ENCODE data around the gene FGFBP1. TPM values are rescaled to one million over a fixed set of nuclear protein-coding genes. Genes with fewer than 3 reads are reported as not detected.

The FGFBP1 gene
- total and polyA plus RNA-seq, 2 experiments from 2014 or later: not detected

- H3K4me3 ChIP-seq: no peak overlapping the region
- in situ Hi-C loops (cut with MboI): loop anchor here (25.0 kb wide), 1 partner anchor 481 kb away; no protein-coding TSS in a partner anchor
Measured at GRCh38 chr4:15968551-15969300, 30.2 kb upstream of the FGFBP1 start.

GRCh38 chr4:15965325-15965724 is 26.8 kb upstream of the FGFBP1 start:
- no peak overlapping the region for H3K4me2 ChIP-seq (ENCODE audit: unreplicated experiment)
- no peaks in the 10 kb centered on the region for H3K9me3 ChIP-seq (ENCODE audit: low read depth)
- TF ChIP-seq EZH2 (IDR thresholded peaks at IDR 0.05; ENCODE audit: insufficient read depth, poor library complexity, severe bottlenecking) (no peak), EZH2phosphoT487 (IDR thresholded peaks at IDR 0.05; ENCODE audit: insufficient read depth, low read depth) (no peak)
- in situ Hi-C loops (cut with MboI): loop anchor here (25.0 kb wide), 1 partner anchor 478 kb away; no protein-coding TSS in a partner anchor
- no peak overlapping the region for H3K27ac ChIP-seq
- peaks cover 28% of the 10 kb centered on the region for H3K27me3 ChIP-seq (replicated peaks; ENCODE audit: insufficient read depth)
- 70 to 79% methylated on average over 5 of the region's 5 CpGs for WGBS, 2 experiments (ENCODE audit: low coverage in 1 of 2, low lambda C conversion rate in 2 of 2, missing lambda C conversion rate in 2 of 2)
- no peaks in the 10 kb centered on the region for H3K9me2 ChIP-seq (ENCODE audit: insufficient read depth)
- H3K4me1 ChIP-seq (ENCODE audit: insufficient read depth): no peaks in the 10 kb centered on the region
- no peak overlapping the region for H3K9ac ChIP-seq
- H3F3A ChIP-seq (ENCODE audit: insufficient read depth): no peaks in the 10 kb centered on the region
- H3K36me3 ChIP-seq (ENCODE audit: low read depth): no peaks in the 10 kb centered on the region
- no peaks in the 10 kb centered on the region for H3K79me2 ChIP-seq (ENCODE audit: insufficient read depth)
- DNase-seq: no peak
- no peak overlapping the region for H2AFZ ChIP-seq
- H3K4me3 ChIP-seq: no peak overlapping the region
- no peaks in the 10 kb centered on the region for H4K20me1 ChIP-seq (ENCODE audit: insufficient read depth)

More at GRCh38 chr4:15968551-15969300, 30.2 kb upstream of the FGFBP1 start:
- 67 to 72% methylated on average over 11 of the region's 11 CpGs for WGBS, 2 experiments (ENCODE audit: low coverage in 1 of 2, low lambda C conversion rate in 2 of 2, missing lambda C conversion rate in 2 of 2)
- Histone ChIP-seq H3K4me1 (ENCODE audit: insufficient read depth) (no peaks in the 10 kb centered on the region), H3K27me3 (replicated peaks; ENCODE audit: insufficient read depth) (peaks cover 32% of the 10 kb centered on the region), H3K27ac (no peak overlapping the region), H4K20me1 (ENCODE audit: insufficient read depth) (no peaks in the 10 kb centered on the region), H3F3A (ENCODE audit: insufficient read depth) (no peaks in the 10 kb centered on the region), H3K36me3 (ENCODE audit: low read depth) (no peaks in the 10 kb centered on the region), H2AFZ (no peak overlapping the region), H3K9ac (no peak overlapping the region), H3K9me2 (ENCODE audit: insufficient read depth) (no peaks in the 10 kb centered on the region), H3K4me2 (ENCODE audit: unreplicated experiment) (no peak overlapping the region), H3K9me3 (ENCODE audit: low read depth) (no peaks in the 10 kb centered on the region), H3K79me2 (ENCODE audit: insufficient read depth) (no peaks in the 10 kb centered on the region)
- no peak for TF ChIP-seq EZH2phosphoT487 (IDR thresholded peaks at IDR 0.05; ENCODE audit: insufficient read depth, low read depth)
- TF ChIP-seq EZH2 (IDR thresholded peaks at IDR 0.05; ENCODE audit: insufficient read depth, poor library complexity, severe bottlenecking): no peak
- DNase-seq: no peak

GRCh38 chr4:15964159-15964558 is 25.6 kb upstream of the FGFBP1 start:
- no peak overlapping the region for H3K4me2 ChIP-seq (ENCODE audit: unreplicated experiment)
- H3K9me2 ChIP-seq (ENCODE audit: insufficient read depth): no peaks in the 10 kb centered on the region
- no peaks in the 10 kb centered on the region for H3F3A ChIP-seq (ENCODE audit: insufficient read depth)
- TF ChIP-seq EZH2phosphoT487 (IDR thresholded peaks at IDR 0.05; ENCODE audit: insufficient read depth, low read depth): no peak
- no peak for TF ChIP-seq EZH2 (IDR thresholded peaks at IDR 0.05; ENCODE audit: insufficient read depth, poor library complexity, severe bottlenecking)
- H3K79me2 ChIP-seq (ENCODE audit: insufficient read depth): no peaks in the 10 kb centered on the region
- WGBS, 2 experiments (ENCODE audit: low coverage in 1 of 2, low lambda C conversion rate in 2 of 2, missing lambda C conversion rate in 2 of 2): 66 to 67% methylated on average over 5 of the region's 5 CpGs
- H3K27me3 ChIP-seq (replicated peaks; ENCODE audit: insufficient read depth): peaks cover 30% of the 10 kb centered on the region
- H2AFZ ChIP-seq: no peak overlapping the region
- no peak for DNase-seq
- H3K4me1 ChIP-seq (ENCODE audit: insufficient read depth): no peaks in the 10 kb centered on the region
- no peak overlapping the region for H3K4me3 ChIP-seq
- no peak overlapping the region for H3K27ac ChIP-seq
- H3K9me3 ChIP-seq (ENCODE audit: low read depth): no peaks in the 10 kb centered on the region
- H4K20me1 ChIP-seq (ENCODE audit: insufficient read depth): no peaks in the 10 kb centered on the region
- in situ Hi-C loops (cut with MboI): loop anchor here (25.0 kb wide), 1 partner anchor 477 kb away; no protein-coding TSS in a partner anchor
- no peaks in the 10 kb centered on the region for H3K36me3 ChIP-seq (ENCODE audit: low read depth)
- no peak overlapping the region for H3K9ac ChIP-seq

GRCh38 chr4:15963576-15963975 is 25.0 kb upstream of the FGFBP1 start:
- Histone ChIP-seq H3K27ac (no peak overlapping the region), H3K27me3 (replicated peaks; ENCODE audit: insufficient read depth) (peaks cover 26% of the 10 kb centered on the region), H3K9me2 (ENCODE audit: insufficient read depth) (no peaks in the 10 kb centered on the region), H3K9ac (no peak overlapping the region), H3K79me2 (ENCODE audit: insufficient read depth) (no peaks in the 10 kb centered on the region), H3K4me2 (ENCODE audit: unreplicated experiment) (peak overlapping the region; percentile 1), H4K20me1 (ENCODE audit: insufficient read depth) (no peaks in the 10 kb centered on the region), H3K4me3 (no peak overlapping the region), H3K4me1 (ENCODE audit: insufficient read depth) (no peaks in the 10 kb centered on the region), H3F3A (ENCODE audit: insufficient read depth) (no peaks in the 10 kb centered on the region), H3K36me3 (ENCODE audit: low read depth) (no peaks in the 10 kb centered on the region), H3K9me3 (ENCODE audit: low read depth) (no peaks in the 10 kb centered on the region), H2AFZ (peak overlapping the region; percentile 42)
- WGBS, 2 experiments (ENCODE audit: low coverage in 1 of 2, low lambda C conversion rate in 2 of 2, missing lambda C conversion rate in 2 of 2): 41 to 49% methylated on average over 4 of the region's 4 CpGs
- no peak for TF ChIP-seq EZH2phosphoT487 (IDR thresholded peaks at IDR 0.05; ENCODE audit: insufficient read depth, low read depth)
- TF ChIP-seq EZH2 (IDR thresholded peaks at IDR 0.05; ENCODE audit: insufficient read depth, poor library complexity, severe bottlenecking): no peak
- in situ Hi-C loops (cut with MboI): loop anchor here (25.0 kb wide), 1 partner anchor 476 kb away; no protein-coding TSS in a partner anchor
- no peak for DNase-seq

Measured in GM23248 (cell line).